OCI-LY1 (cell line): Measurements from ENCODE around the gene HHIPL1.
A peak's percentile ranks its signal among the peaks of the same experiment; 100 is the strongest.

Source experiments
- H2AFZ ChIP-seq: fragments of 200-600 bp; sonication (generic), shearing (Covaris generic); 2 replicates; pipeline ENCODE4 v1.6.0; 2014; ENCODE audit warnings: antibody characterized with exemption, mild to moderate bottlenecking, low read length
- H3F3A ChIP-seq: fragments of 200-600 bp; sonication (generic), shearing (Covaris generic); 2 replicates; pipeline ENCODE4 v1.6.0; 2014; ENCODE audit warnings: mild to moderate bottlenecking, antibody characterized with exemption, low read length, moderate library complexity; ENCODE audit not compliant: insufficient read depth
- H3K27ac ChIP-seq: fragments of 200-600 bp; sonication (generic); 2 replicates; pipeline ENCODE4 v1.5.1; 2014; ENCODE audit warnings: low read length, mixed run types, mild to moderate bottlenecking, low read depth; ENCODE audit not compliant: poor library complexity, severe bottlenecking
- H3K27me3 ChIP-seq: fragments of 200-600 bp; sonication (generic); 2 replicates; pipeline ENCODE4 v1.6.0; 2014; ENCODE audit warnings: antibody characterized with exemption, mild to moderate bottlenecking, low read length, moderate library complexity; ENCODE audit not compliant: insufficient read depth
- H3K36me3 ChIP-seq: fragments of 200-600 bp; sonication (generic); 2 replicates; pipeline ENCODE4 v1.6.1; 2014; ENCODE audit warnings: mild to moderate bottlenecking, antibody characterized with exemption, low read length, moderate library complexity, mixed read lengths; ENCODE audit not compliant: insufficient read depth
- H3K4me1 ChIP-seq: fragments of 200-600 bp; sonication (generic); 2 replicates; pipeline ENCODE4 v1.5.1; 2014; ENCODE audit warnings: mild to moderate bottlenecking, low read length, moderate library complexity; ENCODE audit not compliant: insufficient read depth, severe bottlenecking
- H3K4me2 ChIP-seq: fragments of 200-600 bp; sonication (generic), shearing (Covaris generic); 2 replicates; pipeline ENCODE4 v1.6.1; 2014; ENCODE audit warnings: low read length
- H3K4me3 ChIP-seq: fragments of 200-600 bp; sonication (generic); 2 replicates; pipeline ENCODE4 v1.5.1; 2014; ENCODE audit warnings: low read length, low read depth, mild to moderate bottlenecking, mixed read lengths; ENCODE audit not compliant: poor library complexity, severe bottlenecking
- H3K79me2 ChIP-seq: fragments of 200-600 bp; shearing (Covaris generic); 2 replicates; pipeline ENCODE4 v1.6.1; 2016; ENCODE audit warnings: mixed run types, low read length, mixed read lengths; ENCODE audit not compliant: insufficient read depth
- H3K9ac ChIP-seq: fragments of 200-600 bp; sonication (generic), shearing (Covaris generic); 2 replicates; pipeline ENCODE4 v1.6.1; 2014; ENCODE audit warnings: mild to moderate bottlenecking, low read length, mixed read lengths
- H3K9me2 ChIP-seq: fragments of 200-600 bp; sonication (generic), shearing (Covaris generic); 2 replicates; pipeline ENCODE4 v1.6.1; 2014; ENCODE audit warnings: low read depth, mild to moderate bottlenecking, low read length, mixed read lengths
- H3K9me3 ChIP-seq: fragments of 200-600 bp; shearing (Covaris generic); 2 replicates; pipeline ENCODE4 v1.6.1; 2014; ENCODE audit warnings: low read length, mixed read lengths
- H4K20me1 ChIP-seq: fragments of 200-600 bp; sonication (generic), shearing (Covaris generic); 2 replicates; pipeline ENCODE4 v1.6.0; 2016; ENCODE audit warnings: mild to moderate bottlenecking, low read length; ENCODE audit not compliant: insufficient read depth
- CTCF ChIP-seq: fragments of 200-600 bp; sonication (generic), shearing (Covaris generic); IDR thresholded peaks from 2 replicates; pipeline ENCODE4 v1.5.1; 2017; ENCODE audit warnings: mild to moderate bottlenecking, antibody characterized with exemption, low read length, moderate library complexity, mixed read lengths
- EZH2 ChIP-seq: fragments of 200-600 bp; sonication (generic), shearing (Covaris generic); IDR thresholded peaks from 2 replicates; pipeline ENCODE4 v1.8.0; 2017; ENCODE audit warnings: borderline replicate concordance, mixed run types, mild to moderate bottlenecking, antibody characterized with exemption, low read length, moderate library complexity, mixed read lengths

Gene HHIPL1

GRCh38 chr14:99627510-99628381 is 17.2 kb upstream of the HHIPL1 start:
- no peak overlapping the region for H2AFZ ChIP-seq
- no peaks in the 10 kb centered on the region for H3K4me1 ChIP-seq
- no peak overlapping the region for H3K4me2 ChIP-seq
- no peaks in the 10 kb centered on the region for H3K9me2 ChIP-seq
- no peaks in the 10 kb centered on the region for H3K9me3 ChIP-seq
- H3K36me3 ChIP-seq, result no peaks in the 10 kb centered on the region
- H3K27me3 ChIP-seq, result no peaks in the 10 kb centered on the region
- H3F3A ChIP-seq, result no peaks in the 10 kb centered on the region
- no peaks in the 10 kb centered on the region for H3K79me2 ChIP-seq
- H3K4me3 ChIP-seq, result no peak overlapping the region
- no peak overlapping the region for H3K27ac ChIP-seq
- no peak for TF ChIP-seq CTCF
- no peak overlapping the region for H3K9ac ChIP-seq
- no peaks in the 10 kb centered on the region for H4K20me1 ChIP-seq

- no peaks in the 10 kb centered on the region for H3K9me2 ChIP-seq
- H3K4me1 ChIP-seq, result no peaks in the 10 kb centered on the region
- TF ChIP-seq CTCF, result peak; percentile 91
- no peak for TF ChIP-seq EZH2
- no peak overlapping the region for H3K4me3 ChIP-seq
- H3K79me2 ChIP-seq, result no peaks in the 10 kb centered on the region
- no peaks in the 10 kb centered on the region; the same call in 1 of the 2 replicates for H3K27me3 ChIP-seq
- H3K4me2 ChIP-seq, result no peak overlapping the region
- no peak overlapping the region for H3K9ac ChIP-seq
- no peaks in the 10 kb centered on the region for H3K9me3 ChIP-seq
- no peak overlapping the region for H3K27ac ChIP-seq
- no peaks in the 10 kb centered on the region for H3K36me3 ChIP-seq
- H2AFZ ChIP-seq, result no peak overlapping the region
- H3F3A ChIP-seq, result no peaks in the 10 kb centered on the region
- H4K20me1 ChIP-seq, result no peaks in the 10 kb centered on the region
Observed at GRCh38 chr14:99628887-99629618, 15.9 kb upstream of the HHIPL1 start.

GRCh38 chr14:99630202-99630601 is 14.7 kb upstream of the HHIPL1 start:
- Histone ChIP-seq H3K36me3 (no peaks in the 10 kb centered on the region), H2AFZ (no peak overlapping the region), H3K4me3 (no peak overlapping the region), H3K4me2 (no peak overlapping the region), H3K27ac (no peak overlapping the region), H3K4me1 (no peaks in the 10 kb centered on the region), H3K9me3 (no peaks in the 10 kb centered on the region), H4K20me1 (no peaks in the 10 kb centered on the region), H3K9ac (no peak overlapping the region), H3K9me2 (no peaks in the 10 kb centered on the region), H3K79me2 (no peaks in the 10 kb centered on the region), H3F3A (no peaks in the 10 kb centered on the region), H3K27me3 (no peaks in the 10 kb centered on the region; the same call in 1 of the 2 replicates)
- TF ChIP-seq EZH2, result no peak
- TF ChIP-seq CTCF, result no peak
